ENCODE measurements around the gene CCDC192.

CCDC192 gene

DNA sequence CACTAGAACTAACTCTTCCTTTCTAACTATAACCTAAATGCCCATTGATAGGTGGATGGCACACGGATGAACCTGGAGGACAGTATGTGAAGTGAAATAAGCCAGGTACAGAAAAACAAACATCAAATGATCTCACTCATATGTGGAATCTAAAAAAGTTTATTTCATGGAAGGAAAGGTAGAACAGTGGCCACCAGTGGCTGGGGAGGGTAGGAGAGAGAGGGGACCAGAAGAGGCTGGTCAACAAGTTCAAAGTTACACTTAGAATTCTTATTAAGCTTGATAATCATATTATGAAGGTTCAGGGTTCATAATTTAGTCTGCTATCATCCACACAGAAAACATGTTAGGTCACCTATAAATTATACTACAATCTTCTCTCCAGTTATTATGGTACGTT is 272.8 kb downstream of the CCDC192 start:
- H3K4me3 ChIP-seq (ENCODE audit: control insufficient read depth, low read depth, low read length), result no peak overlapping the region
- DNase-seq (ENCODE audit: low read depth), result no peak
- no peak for TF ChIP-seq CTCF (conservative IDR thresholded peaks at IDR 0.05; ENCODE audit: control insufficient read depth, insufficient read depth, low read depth, low read length)

GRCh38 chr5:127976525-127976924 is 273.3 kb downstream of the CCDC192 start:
- no peak for TF ChIP-seq CTCF (conservative IDR thresholded peaks at IDR 0.05; ENCODE audit: control insufficient read depth, insufficient read depth, low read depth, low read length)
- no peak overlapping the region for H3K4me3 ChIP-seq (ENCODE audit: control insufficient read depth, low read depth, low read length)
- no peak for DNase-seq (ENCODE audit: low read depth)

DNA sequence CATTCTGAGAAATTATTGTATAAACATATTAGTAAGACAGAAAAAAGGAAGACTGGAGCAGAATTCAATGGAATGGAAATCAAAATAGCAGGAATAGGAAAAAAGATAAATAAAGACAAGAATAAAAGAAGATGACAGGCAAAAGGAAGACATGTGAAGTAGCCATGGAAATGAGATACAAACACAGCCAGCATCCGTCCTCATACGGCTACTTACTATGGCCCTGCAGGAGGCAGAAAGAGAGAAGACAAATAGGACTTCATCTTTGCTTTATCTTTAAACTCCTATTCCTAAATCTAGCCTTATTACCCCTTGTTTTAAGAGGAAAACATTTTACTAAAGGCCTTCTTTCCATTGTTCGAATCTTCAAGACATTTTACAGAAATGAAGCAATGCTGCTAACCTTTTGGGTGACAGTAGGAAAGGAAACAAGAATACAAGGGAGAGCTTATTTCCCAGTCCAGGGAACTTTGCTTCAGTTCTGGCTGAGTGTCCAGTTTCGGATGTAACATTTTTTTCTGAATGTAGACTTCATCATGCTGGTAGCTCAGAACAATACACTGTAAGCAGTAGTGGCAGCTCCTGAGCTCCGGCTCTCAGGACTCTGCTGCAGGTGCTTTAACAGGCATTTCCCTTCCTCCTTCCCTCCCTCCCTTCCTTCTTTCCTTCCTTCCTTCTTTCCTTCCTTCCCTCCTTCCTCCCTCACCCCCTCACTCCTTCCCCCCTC is 274.0 kb downstream of the CCDC192 start:
- DNase-seq (ENCODE audit: low read depth), result no peak
- no peak for TF ChIP-seq CTCF (conservative IDR thresholded peaks at IDR 0.05; ENCODE audit: control insufficient read depth, insufficient read depth, low read depth, low read length)
- no peak overlapping the region for H3K4me3 ChIP-seq (ENCODE audit: control insufficient read depth, low read depth, low read length)

DNA sequence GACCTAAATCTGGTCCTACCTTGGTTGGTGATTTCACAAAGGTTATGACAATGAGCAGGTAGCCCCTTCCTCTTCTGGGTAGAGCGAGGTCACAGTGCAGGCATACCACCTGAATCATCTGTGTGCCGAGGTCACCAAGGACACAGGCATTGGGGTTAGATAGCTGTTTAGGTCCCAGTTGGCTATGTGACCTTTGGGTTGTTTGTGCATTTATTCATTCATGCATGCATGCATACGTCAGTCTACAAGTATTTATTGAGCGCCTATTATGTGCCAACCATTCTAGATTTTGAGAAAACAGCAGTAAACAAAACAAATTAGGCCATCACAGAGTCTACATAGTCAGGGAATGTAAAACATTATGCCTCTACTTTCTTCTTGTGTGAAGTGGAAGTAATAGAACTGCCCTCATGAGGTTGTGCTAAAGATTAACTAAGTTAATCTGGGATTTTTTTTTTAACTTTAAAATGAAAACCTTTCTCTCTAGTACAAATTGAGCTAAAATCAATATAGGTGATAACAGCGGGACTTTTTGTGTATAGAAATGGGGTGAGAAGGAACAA is 275.6 kb downstream of the CCDC192 start:
- no peak for TF ChIP-seq CTCF (conservative IDR thresholded peaks at IDR 0.05; ENCODE audit: control insufficient read depth, insufficient read depth, low read depth, low read length)
- DNase-seq (ENCODE audit: low read depth), result no peak
- H3K4me3 ChIP-seq (ENCODE audit: control insufficient read depth, low read depth, low read length), result no peak overlapping the region

- H3K4me3 ChIP-seq (ENCODE audit: control insufficient read depth, low read depth, low read length), result no peak overlapping the region
- no peak for DNase-seq (ENCODE audit: low read depth)
- TF ChIP-seq CTCF (conservative IDR thresholded peaks at IDR 0.05; ENCODE audit: control insufficient read depth, insufficient read depth, low read depth, low read length), result no peak
Observed at GRCh38 chr5:127979475-127979874, 276.3 kb downstream of the CCDC192 start.

- no peak overlapping the region for H3K4me3 ChIP-seq (ENCODE audit: control insufficient read depth, low read depth, low read length)
- TF ChIP-seq CTCF (conservative IDR thresholded peaks at IDR 0.05; ENCODE audit: control insufficient read depth, insufficient read depth, low read depth, low read length), result no peak
- no peak for DNase-seq (ENCODE audit: low read depth)
Observed at GRCh38 chr5:127980843-127981242, 277.7 kb downstream of the CCDC192 start.

Measured in fibroblast of mammary gland (primary cell).